ENCODE data around the gene KLF6. TPM values are rescaled to one million over a fixed set of nuclear protein-coding genes. Genes with fewer than 3 reads are reported as not detected.

The KLF6 gene
- total and polyA plus RNA-seq, 5 donors, result 27.2 to 46.1 (median 37.2) TPM

DNA sequence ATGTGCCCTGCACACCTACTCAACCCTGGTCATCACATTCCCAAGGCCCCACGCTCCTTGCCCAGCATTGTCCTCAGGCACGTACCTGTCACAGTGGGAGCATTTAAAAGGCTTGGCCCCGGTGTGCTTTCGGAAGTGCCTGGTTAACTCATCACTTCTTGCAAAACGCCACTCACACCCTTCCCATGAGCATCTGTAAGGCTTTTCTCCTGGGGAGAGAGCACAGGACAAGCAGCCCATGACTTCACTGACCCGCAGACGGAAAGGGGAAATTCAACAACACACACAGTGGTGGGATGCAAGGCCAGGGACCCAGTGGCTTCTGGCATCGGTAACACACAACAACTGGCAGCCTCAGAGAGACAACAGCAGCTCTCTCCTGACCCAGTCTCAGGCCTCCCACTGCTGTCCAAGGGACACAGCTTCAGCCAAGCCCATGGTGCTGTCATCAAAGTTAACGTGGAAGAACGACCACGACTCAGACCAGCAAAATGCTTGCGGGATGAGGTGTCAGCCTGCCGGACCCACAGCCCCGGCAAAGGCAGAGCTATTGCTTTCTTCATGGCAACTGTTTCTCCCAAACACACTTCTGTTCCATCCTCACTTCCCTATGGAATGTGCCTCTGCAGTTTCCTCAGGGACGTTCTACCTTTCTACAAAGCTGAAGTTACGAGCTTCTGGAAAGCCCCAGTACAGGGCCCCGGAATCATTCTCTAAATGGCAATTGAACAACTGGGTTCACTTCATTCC lies 4.8 kb downstream of the KLF6 start:
- 20% methylated on average over 17 of the region's 17 CpGs for WGBS
- intact Hi-C loops (cut with DNase I), result loop anchor here (5.0 to 10.0 kb wide), 9 partner anchors 33 to 985 kb away; no protein-coding TSS in a partner anchor
- no peaks in the 10 kb centered on the region for H3K9me3 ChIP-seq (ENCODE audit: control insufficient read depth, low read length)
- peak overlapping the region; percentile 92 for H3K27ac ChIP-seq (ENCODE audit: low read length)
- peak overlapping the region; percentile 91 for H3K4me3 ChIP-seq (ENCODE audit: low read length)
- H3K27me3 ChIP-seq (ENCODE audit: control insufficient read depth, insufficient read depth), result no peaks in the 10 kb centered on the region
- H3K4me1 ChIP-seq (ENCODE audit: control insufficient read depth, insufficient read depth, low read length), result peaks cover 17% of the 10 kb centered on the region
- DNase-seq (peak in 1 of 3 donors; percentile 51), ATAC-seq (no peak)

DNA sequence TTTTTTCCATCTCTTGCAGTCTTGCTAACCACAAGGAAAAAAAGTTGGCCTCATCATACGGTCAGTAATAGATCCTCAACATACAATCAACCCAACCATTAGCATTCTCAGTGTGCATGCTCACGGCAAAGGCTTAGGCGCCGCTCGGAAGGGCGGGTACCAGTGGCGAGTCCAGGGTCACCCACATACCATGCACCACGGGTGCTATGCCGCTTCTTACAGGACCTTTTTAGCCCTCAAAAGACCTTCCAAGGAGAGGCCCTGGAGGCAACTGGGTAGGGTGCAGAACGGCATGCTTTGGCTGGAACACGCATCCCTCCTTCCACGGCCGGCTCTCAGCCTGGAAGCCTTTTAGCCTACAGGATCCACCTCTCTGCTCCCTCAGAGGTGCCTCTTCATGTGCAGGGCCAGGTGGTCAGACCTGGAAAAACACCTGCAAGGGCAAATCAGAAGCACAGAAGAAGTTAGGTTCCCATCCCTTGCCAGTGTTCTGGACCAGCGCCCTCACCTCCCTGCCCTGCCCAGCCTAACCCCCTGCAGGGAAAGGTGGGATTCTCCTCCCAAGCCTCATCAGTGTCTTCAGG lies 5.8 kb downstream of the KLF6 start:
- peaks cover 17% of the 10 kb centered on the region for H3K4me1 ChIP-seq (ENCODE audit: control insufficient read depth, insufficient read depth, low read length)
- intact Hi-C loops (cut with DNase I), result no loop called here
- ATAC-seq (no peak), DNase-seq (peak in 1 of 3 donors; percentile 60)
- H3K9me3 ChIP-seq (ENCODE audit: control insufficient read depth, low read length), result no peaks in the 10 kb centered on the region
- WGBS, result 58% methylated on average over 14 of the region's 14 CpGs
- no peaks in the 10 kb centered on the region for H3K27me3 ChIP-seq (ENCODE audit: control insufficient read depth, insufficient read depth)
- H3K27ac ChIP-seq (ENCODE audit: low read length), result peak overlapping the region; percentile 55
- H3K4me3 ChIP-seq (ENCODE audit: low read length), result no peak overlapping the region

DNA sequence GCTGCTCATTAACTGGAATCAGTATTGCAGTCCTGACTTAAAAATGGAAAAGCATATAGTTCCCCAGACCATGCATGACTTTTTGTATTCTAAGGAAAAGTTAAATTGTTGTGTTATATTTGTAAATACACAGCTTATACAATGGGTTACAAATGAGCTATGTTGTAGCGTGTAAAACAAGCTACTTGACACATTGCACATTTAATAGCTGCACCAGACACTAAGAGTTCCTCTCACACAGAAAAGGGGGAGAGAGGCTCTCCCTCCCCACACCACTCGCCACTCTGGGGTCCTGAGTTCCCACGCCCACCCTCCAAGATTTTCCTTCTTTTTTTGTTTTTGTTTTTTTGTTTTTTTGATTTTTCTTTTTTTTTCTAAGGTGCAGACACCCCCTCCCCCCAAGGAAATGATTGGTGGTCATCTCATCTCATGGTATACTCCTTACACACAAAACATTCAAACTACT lies 6.3 kb downstream of the KLF6 start:
- H3K27ac ChIP-seq (ENCODE audit: low read length), result no peak overlapping the region
- no peaks in the 10 kb centered on the region for H3K27me3 ChIP-seq (ENCODE audit: control insufficient read depth, insufficient read depth)
- intact Hi-C loops (cut with DNase I), result no loop called here
- DNase-seq (no peak), ATAC-seq (no peak)
- no peak overlapping the region for H3K4me3 ChIP-seq (ENCODE audit: low read length)
- H3K4me1 ChIP-seq (ENCODE audit: control insufficient read depth, insufficient read depth, low read length), result peaks cover 17% of the 10 kb centered on the region
- WGBS, result 61% methylated on average over 3 of the region's 3 CpGs
- no peaks in the 10 kb centered on the region for H3K9me3 ChIP-seq (ENCODE audit: control insufficient read depth, low read length)

DNA sequence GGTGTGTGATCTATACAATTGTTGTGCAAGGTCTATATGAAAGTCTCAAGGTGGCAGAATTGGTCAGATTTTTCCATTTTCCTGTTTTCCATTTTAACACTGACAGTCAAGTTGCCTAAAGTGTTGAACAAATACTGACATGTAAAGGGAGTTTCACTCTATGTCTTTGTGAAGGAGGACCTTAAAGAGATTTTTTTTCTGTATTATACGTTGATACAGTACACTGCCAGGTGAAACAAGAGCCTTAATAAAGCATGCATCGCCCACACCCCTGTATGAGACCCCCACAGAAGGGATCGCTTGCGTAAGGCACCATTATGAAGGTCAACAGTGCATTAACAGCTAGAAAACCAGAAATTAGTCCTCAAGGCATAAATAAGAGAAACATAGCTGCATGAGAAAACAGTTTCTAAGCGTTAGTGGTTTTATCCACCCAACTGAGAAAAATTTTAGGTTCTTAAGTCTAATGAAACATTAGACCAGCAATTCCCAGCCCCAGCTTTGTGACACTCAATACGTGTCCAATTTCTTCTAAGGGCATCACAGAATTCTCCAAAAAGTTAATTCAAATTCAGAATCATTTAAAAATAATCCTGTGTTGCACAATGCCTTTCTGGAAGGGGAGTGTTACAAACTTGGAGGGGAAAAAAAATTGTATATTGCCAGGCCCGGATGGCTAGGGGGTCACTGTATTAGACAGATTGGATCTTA lies 6.9 kb downstream of the KLF6 start:
- intact Hi-C loops (cut with DNase I), result no loop called here
- Histone ChIP-seq H3K4me3 (ENCODE audit: low read length) (no peak overlapping the region), H3K9me3 (ENCODE audit: control insufficient read depth, low read length) (no peaks in the 10 kb centered on the region), H3K27ac (ENCODE audit: low read length) (peak overlapping the region; percentile 45), H3K27me3 (ENCODE audit: control insufficient read depth, insufficient read depth) (no peaks in the 10 kb centered on the region), H3K4me1 (ENCODE audit: control insufficient read depth, insufficient read depth, low read length) (peaks cover 17% of the 10 kb centered on the region)
- ATAC-seq (no peak), DNase-seq (no peak)
- 55% methylated on average over 7 of the region's 7 CpGs for WGBS

DNA sequence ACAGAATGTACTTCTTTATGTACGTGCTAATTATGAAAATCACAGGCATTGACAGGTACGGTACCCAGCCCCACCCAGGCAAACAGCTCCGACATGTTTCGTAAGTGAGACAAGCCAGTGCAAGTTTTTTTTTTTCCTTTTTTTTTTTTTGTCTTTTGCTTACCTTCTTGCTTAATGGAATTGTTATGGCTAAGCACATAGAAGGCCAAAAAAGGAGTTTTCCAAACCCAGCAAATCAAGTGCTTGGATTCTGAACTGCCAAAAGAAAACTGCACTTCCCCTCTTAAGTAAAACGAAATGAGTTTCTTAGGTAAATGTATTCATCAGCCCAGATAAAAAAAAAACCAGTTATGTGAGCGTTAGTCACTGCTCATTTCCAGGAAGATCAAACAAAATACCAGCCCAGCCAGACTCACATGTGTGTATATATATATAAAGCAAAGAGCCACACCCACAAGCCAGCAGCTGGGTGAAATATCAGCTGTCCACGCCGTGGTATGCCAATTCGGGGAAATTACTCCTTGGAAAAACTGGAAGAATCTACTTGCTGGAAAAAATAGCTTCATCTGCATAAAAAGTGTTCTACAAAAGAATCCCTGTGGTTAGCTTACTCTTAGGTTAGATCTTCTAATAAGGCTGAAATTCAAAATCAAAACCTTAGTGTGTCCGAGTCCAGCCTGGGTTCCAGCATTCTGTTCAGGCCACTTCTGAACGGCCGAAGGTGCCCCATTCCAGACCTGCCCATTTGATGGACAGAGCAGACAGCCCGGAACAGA lies 8.0 kb downstream of the KLF6 start:
- DNase-seq (peak in 2 of 3 donors; percentile 63 to 77), ATAC-seq (peak in 1 of 2 donors; percentile 74)
- Histone ChIP-seq H3K27me3 (ENCODE audit: control insufficient read depth, insufficient read depth) (no peaks in the 10 kb centered on the region), H3K27ac (ENCODE audit: low read length) (peak overlapping the region; percentile 74), H3K9me3 (ENCODE audit: control insufficient read depth, low read length) (no peaks in the 10 kb centered on the region), H3K4me3 (ENCODE audit: low read length) (no peak overlapping the region), H3K4me1 (ENCODE audit: control insufficient read depth, insufficient read depth, low read length) (peaks cover 17% of the 10 kb centered on the region)
- WGBS, result 43% methylated on average over 13 of the region's 13 CpGs
- intact Hi-C loops (cut with DNase I), result no loop called here

DNA sequence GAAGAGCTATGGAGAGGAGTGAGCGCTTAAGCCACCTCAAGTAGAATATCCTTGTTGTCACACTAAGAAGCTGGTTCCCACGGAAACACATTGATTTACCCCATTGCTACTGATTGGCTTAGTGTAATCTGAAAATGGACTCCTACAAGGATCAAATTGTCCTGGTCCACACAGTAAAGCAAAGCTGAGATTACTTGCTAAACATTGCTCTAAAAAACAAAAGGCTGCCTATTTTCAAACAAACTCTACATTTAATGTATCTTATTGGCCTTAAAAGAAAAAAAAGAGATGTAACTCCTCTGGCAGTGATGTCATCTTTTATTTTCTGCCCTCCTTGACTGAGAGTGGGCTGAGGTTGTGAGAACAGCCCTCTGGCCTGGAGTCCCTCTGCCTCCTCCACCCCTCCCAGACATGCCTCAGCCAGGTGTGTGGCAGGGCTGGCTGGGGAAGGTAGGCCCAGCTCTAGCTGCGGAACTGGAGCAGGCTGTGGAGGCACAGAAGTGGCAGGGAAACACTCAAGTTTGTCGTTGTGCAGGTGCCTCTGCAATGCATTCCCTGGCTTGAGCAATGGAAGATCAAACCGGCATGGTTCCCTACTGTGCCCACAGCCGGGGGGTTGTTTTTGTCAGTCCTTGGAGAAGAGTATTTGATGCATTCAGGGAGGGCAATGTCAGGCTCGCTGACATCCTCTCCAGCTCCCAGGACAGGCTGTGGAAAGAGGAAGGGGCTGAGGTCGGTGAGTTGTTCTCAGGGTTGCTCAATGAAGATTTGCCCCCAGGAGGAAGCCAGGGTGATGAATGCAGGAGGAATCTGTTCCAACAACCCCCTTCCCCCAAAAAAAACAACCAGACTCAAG lies 9.1 kb downstream of the KLF6 start:
- intact Hi-C loops (cut with DNase I), result no loop called here

DNA sequence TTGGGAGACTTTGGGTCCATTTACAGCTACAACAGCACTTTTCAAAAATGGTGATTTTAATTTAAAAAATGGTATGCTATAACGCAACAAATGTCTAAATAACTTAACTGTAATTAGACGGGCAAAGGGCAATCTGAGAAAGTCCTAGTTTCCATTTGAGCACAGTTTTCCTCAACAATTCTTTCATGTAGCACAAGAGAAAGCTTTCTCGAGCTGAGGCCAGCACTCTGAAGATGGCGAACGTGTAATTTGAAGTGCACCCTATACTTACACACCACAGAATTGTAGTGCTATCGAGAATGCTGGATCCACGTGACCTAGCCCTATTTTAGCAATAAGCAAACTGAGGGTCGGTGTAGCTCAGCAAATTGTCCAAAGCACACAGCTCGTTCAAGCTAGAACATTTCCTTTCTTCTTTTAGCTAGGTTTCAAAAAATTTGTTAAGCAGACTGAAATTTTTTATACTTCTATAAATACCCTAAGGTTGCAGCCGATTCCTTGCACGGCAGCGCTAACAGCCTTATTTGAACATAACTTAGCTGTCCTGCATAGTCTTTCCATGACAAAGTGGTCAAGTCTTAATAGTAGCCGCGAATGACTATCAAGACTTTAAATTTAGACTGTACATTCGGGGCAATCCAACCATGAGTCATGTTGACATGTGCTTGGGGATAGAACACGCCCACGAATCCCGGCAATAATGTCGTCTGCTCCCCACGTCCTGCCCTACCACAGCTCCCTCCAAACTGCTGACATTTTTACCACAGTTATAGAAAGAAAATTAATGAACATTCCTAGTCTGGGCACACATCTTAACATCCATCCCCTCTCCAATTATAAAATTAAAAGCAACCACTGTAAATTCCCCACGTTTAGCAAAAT lies 10.0 kb downstream of the KLF6 start:
- intact Hi-C loops (cut with DNase I), result no loop called here
- Histone ChIP-seq H3K27me3 (ENCODE audit: control insufficient read depth, insufficient read depth) (no peaks in the 10 kb centered on the region), H3K27ac (ENCODE audit: low read length) (peak overlapping the region; percentile 85), H3K4me3 (ENCODE audit: low read length) (no peak overlapping the region), H3K4me1 (ENCODE audit: control insufficient read depth, insufficient read depth, low read length) (peaks cover 11% of the 10 kb centered on the region), H3K9me3 (ENCODE audit: control insufficient read depth, low read length) (no peaks in the 10 kb centered on the region)
- 49% methylated on average over 21 of the region's 21 CpGs for WGBS
- ATAC-seq (peak; percentile 51 to 73), DNase-seq (no peak)

More for the DNA sequence above, 9.1 kb downstream of the KLF6 start:
- Histone ChIP-seq H3K4me1 (ENCODE audit: control insufficient read depth, insufficient read depth, low read length) (peaks cover 15% of the 10 kb centered on the region), H3K27me3 (ENCODE audit: control insufficient read depth, insufficient read depth) (no peaks in the 10 kb centered on the region), H3K9me3 (ENCODE audit: control insufficient read depth, low read length) (no peaks in the 10 kb centered on the region), H3K27ac (ENCODE audit: low read length) (peak overlapping the region; percentile 97), H3K4me3 (ENCODE audit: low read length) (no peak overlapping the region)
- ATAC-seq, result peak; percentile 23 to 41
- whole genome bisulfite sequencing, result 51% methylated on average over 8 of the region's 8 CpGs
- DNase-seq, result peak in 2 of 3 donors; percentile 37 to 57

DNA sequence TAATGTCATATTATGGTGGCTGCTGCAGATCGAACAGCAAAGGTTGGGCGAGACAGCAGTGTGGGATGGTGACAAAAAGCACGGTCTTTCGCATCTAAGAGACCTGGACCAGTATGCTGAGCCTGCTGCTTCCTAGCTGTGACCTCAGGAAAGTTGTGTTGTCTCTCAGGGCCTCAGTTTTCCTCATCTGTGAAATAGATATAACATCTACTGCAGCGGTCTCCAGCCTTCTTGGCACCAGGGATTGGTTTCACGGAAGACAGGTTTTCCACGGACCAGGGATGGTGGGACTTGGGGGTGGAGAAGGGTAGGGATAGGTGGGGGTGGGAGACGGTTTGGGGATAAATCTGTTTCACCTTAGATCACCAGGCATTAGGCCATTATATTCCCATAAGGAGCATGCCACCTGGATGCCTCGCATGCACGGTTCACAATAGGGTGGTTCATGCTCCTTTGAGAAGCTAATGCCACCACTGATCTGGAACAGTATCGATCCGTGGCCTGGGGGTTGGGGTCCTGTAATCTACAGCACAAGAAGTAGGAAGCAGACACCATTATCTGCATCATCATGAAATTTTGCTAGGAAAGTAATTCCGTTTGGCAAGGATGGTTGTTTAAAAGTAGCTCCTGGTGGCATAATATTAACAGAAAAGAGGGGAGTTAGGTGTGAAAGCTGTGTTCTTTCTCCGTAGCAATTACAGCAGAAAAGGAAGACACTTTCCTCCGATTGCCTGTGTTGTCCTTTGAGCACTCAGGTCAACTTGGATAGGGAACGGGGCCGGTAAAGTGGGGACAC lies 10.8 kb downstream of the KLF6 start:
- DNase-seq, result no peak
- Histone ChIP-seq H3K9me3 (ENCODE audit: control insufficient read depth, low read length) (no peaks in the 10 kb centered on the region), H3K27me3 (ENCODE audit: control insufficient read depth, insufficient read depth) (no peaks in the 10 kb centered on the region), H3K4me3 (ENCODE audit: low read length) (no peak overlapping the region), H3K4me1 (ENCODE audit: control insufficient read depth, insufficient read depth, low read length) (peaks cover 8% of the 10 kb centered on the region), H3K27ac (ENCODE audit: low read length) (no peak overlapping the region)
- intact Hi-C loops (cut with DNase I), result no loop called here
- no peak for ATAC-seq
- 94% methylated on average over 17 of the region's 17 CpGs for WGBS

DNA sequence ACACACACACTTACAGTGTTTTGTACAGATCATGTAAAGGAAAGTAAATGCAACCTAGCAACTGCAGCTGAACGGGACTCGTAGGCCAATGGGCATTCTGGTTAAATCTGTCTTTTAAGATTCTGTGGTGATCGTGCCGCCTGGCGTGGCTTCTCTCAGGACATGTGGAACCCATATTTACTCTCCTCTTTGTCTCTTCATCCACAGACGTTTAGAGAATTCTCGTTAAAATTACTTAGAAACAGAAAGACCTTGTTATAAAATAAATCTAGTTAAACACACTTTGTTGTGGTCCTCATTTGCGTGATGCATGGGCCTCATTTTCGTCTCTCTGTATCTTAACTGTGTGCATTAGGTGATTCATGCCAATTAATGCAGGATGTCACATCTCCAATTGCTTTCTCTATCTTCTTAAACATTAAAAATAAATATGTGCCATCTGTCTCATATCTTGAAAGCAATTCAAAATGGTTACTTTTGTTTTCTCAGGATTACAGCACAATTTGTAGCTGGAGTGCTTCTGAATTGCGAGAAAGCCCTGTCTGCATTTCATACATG lies 11.5 kb downstream of the KLF6 start:
- Histone ChIP-seq H3K27me3 (ENCODE audit: control insufficient read depth, insufficient read depth) (no peaks in the 10 kb centered on the region), H3K9me3 (ENCODE audit: control insufficient read depth, low read length) (no peaks in the 10 kb centered on the region), H3K4me1 (ENCODE audit: control insufficient read depth, insufficient read depth, low read length) (peaks cover 8% of the 10 kb centered on the region), H3K4me3 (ENCODE audit: low read length) (no peak overlapping the region), H3K27ac (ENCODE audit: low read length) (no peak overlapping the region)
- ATAC-seq, result no peak
- intact Hi-C loops (cut with DNase I), result no loop called here
- 84% methylated on average over 10 of the region's 10 CpGs for WGBS
- DNase-seq, result no peak

All from right cardiac atrium (tissue), 5 donors.